ENCODE results near the gene IGFN1. TPM values are rescaled to one million over a fixed set of nuclear protein-coding genes. Genes with fewer than 3 reads are reported as not detected.

The IGFN1 gene
- total RNA-seq, 2 donors from 2014 or later: 2.0 to 6.7 TPM

- WGBS: 88% methylated on average over 4 of the region's 4 CpGs
- Histone ChIP-seq H3K27ac (no peak overlapping the region), H3K9me3 (no peaks in the 10 kb centered on the region), H3K27me3 (replicated peaks; ENCODE audit: insufficient read depth) (no peaks in the 10 kb centered on the region), H3K4me1 (replicated peaks) (no peaks in the 10 kb centered on the region), H3K36me3 (no peaks in the 10 kb centered on the region), H3K4me3 (no peak overlapping the region)
- DNase-seq (ENCODE audit: low spot score): no peak
- TF ChIP-seq CTCF (IDR thresholded peaks at IDR 0.05): no peak
- intact Hi-C loops (cut with DNase I): no loop called here
Measured at GRCh38 chr1:201172999-201173610, 17.5 kb upstream of the IGFN1 start.

- DNase-seq (ENCODE audit: low spot score): no peak
- H3K36me3 ChIP-seq: no peaks in the 10 kb centered on the region
- WGBS: 48% methylated on average over 1 of the region's 1 CpG
- no peaks in the 10 kb centered on the region for H3K9me3 ChIP-seq
- no peak overlapping the region for H3K4me3 ChIP-seq
- intact Hi-C loops (cut with DNase I): no loop called here
- TF ChIP-seq POLR2A (IDR thresholded peaks at IDR 0.05) (no peak), CTCF (IDR thresholded peaks at IDR 0.05) (no peak), POLR2AphosphoS5 (IDR thresholded peaks at IDR 0.05) (no peak)
- H3K27me3 ChIP-seq (replicated peaks; ENCODE audit: insufficient read depth): no peaks in the 10 kb centered on the region
- no peak overlapping the region for H3K27ac ChIP-seq
- H3K4me1 ChIP-seq (replicated peaks): no peaks in the 10 kb centered on the region
Measured at GRCh38 chr1:201173736-201174135, 16.9 kb upstream of the IGFN1 start.

GRCh38 chr1:201175820-201176500 lies 14.7 kb upstream of the IGFN1 start:
- H3K4me3 ChIP-seq: no peak overlapping the region
- TF ChIP-seq POLR2A (IDR thresholded peaks at IDR 0.05): no peak
- no peak for TF ChIP-seq CTCF (IDR thresholded peaks at IDR 0.05)
- TF ChIP-seq POLR2AphosphoS5 (IDR thresholded peaks at IDR 0.05): no peak
- no peak for DNase-seq (ENCODE audit: low spot score)
- no peak overlapping the region for H3K27ac ChIP-seq
- H3K36me3 ChIP-seq: no peaks in the 10 kb centered on the region
- H3K9me3 ChIP-seq: no peaks in the 10 kb centered on the region
- intact Hi-C loops (cut with DNase I): no loop called here
- H3K4me1 ChIP-seq (replicated peaks): no peaks in the 10 kb centered on the region
- 92% methylated on average over 7 of the region's 7 CpGs for WGBS
- no peaks in the 10 kb centered on the region for H3K27me3 ChIP-seq (replicated peaks; ENCODE audit: insufficient read depth)

GRCh38 chr1:201176940-201177339 lies 13.7 kb upstream of the IGFN1 start:
- no peak for DNase-seq (ENCODE audit: low spot score)
- 70% methylated on average over 2 of the region's 2 CpGs for WGBS
- intact Hi-C loops (cut with DNase I): no loop called here
- Histone ChIP-seq H3K27me3 (replicated peaks; ENCODE audit: insufficient read depth) (no peaks in the 10 kb centered on the region), H3K36me3 (no peaks in the 10 kb centered on the region), H3K4me3 (no peak overlapping the region), H3K27ac (no peak overlapping the region), H3K9me3 (no peaks in the 10 kb centered on the region), H3K4me1 (replicated peaks) (no peaks in the 10 kb centered on the region)
- no peak for TF ChIP-seq POLR2A (IDR thresholded peaks at IDR 0.05)
- TF ChIP-seq POLR2AphosphoS5 (IDR thresholded peaks at IDR 0.05): no peak
- no peak for TF ChIP-seq CTCF (IDR thresholded peaks at IDR 0.05)

GRCh38 chr1:201178718-201179117 lies 11.9 kb upstream of the IGFN1 start:
- Histone ChIP-seq H3K9me3 (no peaks in the 10 kb centered on the region), H3K4me3 (no peak overlapping the region), H3K27me3 (replicated peaks; ENCODE audit: insufficient read depth) (no peaks in the 10 kb centered on the region), H3K27ac (no peak overlapping the region), H3K4me1 (replicated peaks) (no peaks in the 10 kb centered on the region), H3K36me3 (no peaks in the 10 kb centered on the region)
- no peak for TF ChIP-seq POLR2A (IDR thresholded peaks at IDR 0.05)
- TF ChIP-seq POLR2AphosphoS5 (IDR thresholded peaks at IDR 0.05): no peak
- no peak for TF ChIP-seq CTCF (IDR thresholded peaks at IDR 0.05)
- WGBS: 64% methylated on average over 3 of the region's 3 CpGs
- intact Hi-C loops (cut with DNase I): no loop called here
- no peak for DNase-seq (ENCODE audit: low spot score)
